Keratinocyte (primary cell): ENCODE data around the gene TUBA4B.
"Not testable (repeated sequence)": the region's sequence is repeated elsewhere in the genome, so short reads cannot be mapped to it uniquely, and the experiment has no call there.

Experiments used
- CTCF ChIP-seq, 3 experiments: IDR thresholded peaks in 1 of 3; conservative IDR thresholded peaks in 1 of 3; optimal IDR thresholded peaks in 1 of 3; 2 replicates in 2 of 3; 3 replicates in 1 of 3; pipeline versions ENCODE3 to v1.5.1; 2011; ENCODE audit warnings: low read length in 3 of 3, mild to moderate bottlenecking in 3 of 3, moderate library complexity in 2 of 3, control low read depth in 1 of 3, inconsistent platforms in 1 of 3; ENCODE audit not compliant: insufficient read depth in 2 of 3; ENCODE audit errors: extremely low read depth in 1 of 3
- EZH2 ChIP-seq: IDR thresholded peaks from one replicate; pipeline ENCODE4 v1.6.1; 2012; ENCODE audit warnings: inconsistent platforms, mild to moderate bottlenecking, low read length, moderate library complexity

- not testable (repeated sequence) for TF ChIP-seq CTCF (optimal IDR thresholded peaks at IDR 0.05 in 1 of 3, IDR thresholded peaks at IDR 0.05 in 1 of 3, conservative IDR thresholded peaks at IDR 0.05 in 1 of 3; ENCODE audit: extremely low read depth in 1 of 3, insufficient read depth in 2 of 3, low read length in 3 of 3); EZH2
Observed at GRCh38 chr2:219312683-219313263, 59.7 kb downstream of the TUBA4B start.
